HG03095 (cell line): ENCODE measurements around the gene SFMBT1.
A peak's percentile ranks its signal among the peaks of the same experiment; 100 is the strongest.

Experiments
- ATAC-seq: cut with Tn5 transposase; IDR thresholded peaks from one replicate; pipeline ENCODE4 v1.9.1; 2021; ENCODE audit warnings: moderate library complexity; ENCODE audit not compliant: unreplicated experiment

The SFMBT1 gene

DNA sequence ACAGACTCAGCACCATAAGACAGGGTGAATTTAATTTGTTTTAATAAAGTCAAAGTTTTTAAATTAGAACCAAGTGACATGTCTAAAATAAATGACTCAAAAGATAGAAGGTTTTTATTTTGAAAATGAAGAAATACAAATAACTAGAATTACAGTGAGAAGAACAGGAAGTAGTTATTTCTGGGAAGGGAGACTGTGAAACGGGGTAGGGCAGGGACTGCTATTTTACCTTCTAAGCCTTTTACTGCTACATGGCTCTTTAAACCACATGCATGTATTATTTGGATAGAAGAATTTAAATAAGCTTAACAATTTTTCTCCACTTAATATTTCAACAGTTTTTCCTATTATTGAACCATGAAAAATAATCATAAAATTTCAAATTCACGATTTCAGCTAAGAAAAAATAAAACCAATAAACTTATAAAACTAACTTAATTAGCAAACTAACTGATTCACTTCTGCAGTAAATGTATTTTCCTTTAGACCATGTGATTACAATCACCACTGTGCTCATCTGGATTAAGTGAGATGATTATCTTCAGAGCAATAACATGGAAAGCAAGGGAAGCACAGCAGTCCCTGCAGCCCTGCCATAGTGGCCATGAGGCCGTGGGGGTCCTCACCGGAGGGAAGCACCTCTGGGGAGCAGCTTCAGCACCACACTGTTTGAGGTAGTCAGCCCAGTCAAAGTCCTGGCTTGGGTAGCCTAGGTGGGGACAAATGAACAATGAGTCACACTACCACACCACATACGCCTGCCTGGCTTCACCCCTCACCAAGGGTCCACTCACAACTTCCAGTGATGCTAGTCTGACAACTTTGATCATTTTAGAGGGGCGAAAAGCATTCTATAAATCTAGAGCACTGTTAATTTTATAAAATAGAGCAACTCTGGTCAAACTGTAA lies 120.2 kb downstream of the SFMBT1 start:
- no peak for ATAC-seq

DNA sequence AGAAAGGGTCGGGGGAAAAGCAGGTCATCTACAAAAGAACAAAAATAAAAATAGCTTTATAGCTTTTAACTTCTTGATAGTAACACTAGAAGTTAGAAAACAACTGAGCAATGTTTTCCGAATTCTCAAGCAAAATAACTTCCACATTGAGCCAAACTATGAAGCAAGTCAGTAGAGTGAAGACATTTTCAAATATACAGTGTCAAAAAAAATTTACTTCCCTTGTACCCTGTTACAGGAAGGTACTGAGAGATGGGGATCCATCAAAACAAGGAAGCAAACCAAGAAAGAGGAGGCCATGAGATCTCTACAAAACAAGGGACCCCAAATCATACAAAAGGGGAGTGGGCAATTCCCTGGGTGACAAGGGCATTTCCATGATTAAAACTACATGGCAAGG lies 121.9 kb downstream of the SFMBT1 start:
- no peak for ATAC-seq

DNA sequence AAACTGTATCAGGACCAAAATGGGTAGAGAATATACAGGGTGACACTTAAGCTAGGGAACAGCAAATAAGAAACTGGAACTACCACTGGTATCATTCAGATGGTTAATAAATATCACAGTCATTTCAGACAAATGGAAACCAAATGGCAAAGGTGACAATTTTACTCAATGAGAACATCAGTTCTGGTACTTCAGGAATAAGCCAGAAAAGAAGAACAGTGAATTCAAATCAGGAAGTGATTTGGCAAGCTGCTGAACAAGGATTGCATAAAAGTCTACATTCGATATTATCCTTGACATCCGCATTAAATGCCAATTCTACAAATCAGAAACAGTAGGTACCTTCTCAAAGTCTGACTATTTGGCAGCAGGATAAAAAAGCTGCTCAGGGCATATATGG lies 125.0 kb downstream of the SFMBT1 start:
- ATAC-seq, result no peak

DNA sequence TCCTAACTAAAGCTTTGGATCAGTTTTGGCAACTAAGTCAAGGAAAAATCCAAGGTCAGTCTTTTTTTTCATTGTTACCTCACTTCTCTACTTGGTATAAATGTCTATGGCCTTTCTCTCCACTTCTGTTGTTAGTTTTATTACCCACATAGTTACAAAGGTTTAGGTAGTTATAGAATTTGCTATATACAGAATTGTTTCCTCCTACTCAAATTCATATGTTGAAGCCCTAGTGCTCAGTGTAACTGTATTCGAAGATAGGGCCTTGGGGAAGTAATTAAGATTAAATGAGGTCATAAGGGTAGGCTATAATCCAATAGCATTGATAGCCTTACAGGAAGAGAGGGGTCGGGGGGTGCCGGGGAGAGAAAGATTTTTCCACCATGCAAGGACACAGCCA lies 128.8 kb downstream of the SFMBT1 start:
- ATAC-seq, result no peak

DNA sequence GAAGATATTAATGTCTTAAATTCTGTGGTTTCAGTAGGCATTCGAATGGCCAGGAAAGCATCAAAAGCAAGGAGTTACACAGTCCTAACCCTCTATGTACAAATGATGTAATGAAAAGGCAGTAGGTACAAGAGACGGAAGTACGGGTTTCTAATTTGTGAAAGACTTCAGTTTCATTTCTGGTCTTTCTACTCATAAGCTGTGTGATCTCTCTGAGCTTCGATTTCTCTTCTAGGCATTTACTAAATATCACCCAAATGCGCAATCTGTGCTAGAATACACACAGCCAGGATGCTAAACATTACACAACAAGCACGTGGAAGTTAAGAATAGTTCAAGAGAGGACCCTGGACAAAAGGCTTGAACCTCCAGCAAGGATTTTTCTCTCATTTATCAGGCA lies 130.6 kb downstream of the SFMBT1 start:
- ATAC-seq, result no peak

DNA sequence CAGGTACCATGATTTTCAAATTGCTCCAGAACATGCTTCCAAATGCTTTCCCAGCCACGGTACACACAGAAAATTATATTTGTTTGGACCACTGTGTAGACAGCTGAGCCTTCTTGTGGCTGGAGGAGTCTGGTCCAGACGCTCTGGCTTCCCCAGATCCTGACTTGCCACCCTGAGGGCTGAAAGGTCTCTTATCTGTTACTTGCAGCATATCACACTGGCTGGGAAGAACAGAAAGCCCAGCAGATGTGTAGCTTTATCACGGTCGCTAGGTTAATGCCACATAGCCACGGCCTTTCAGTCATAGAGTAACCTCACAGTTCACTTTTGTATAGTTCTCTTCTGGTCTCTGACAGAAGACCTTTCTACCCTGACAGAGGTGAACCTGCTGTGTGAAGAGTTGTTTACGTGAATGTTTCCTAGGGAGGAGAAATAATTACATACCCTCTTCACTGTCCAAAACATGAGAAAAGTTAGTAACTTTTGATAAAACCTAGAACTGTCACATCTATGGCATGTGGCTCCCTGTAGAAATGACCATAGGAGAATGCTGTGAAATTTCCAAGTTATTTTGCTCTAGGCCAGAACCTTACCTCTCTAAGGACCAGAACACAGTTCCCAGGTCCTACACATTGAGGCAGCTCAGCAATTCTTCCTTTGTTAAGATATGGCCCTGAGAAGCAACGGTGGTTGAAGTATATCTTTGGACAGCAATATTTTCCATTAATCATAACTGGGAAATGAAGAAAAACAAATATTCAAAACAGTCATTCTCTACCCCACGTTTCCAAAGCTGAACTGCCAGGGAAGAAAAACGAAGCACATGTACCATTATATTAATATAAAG lies 132.8 kb downstream of the SFMBT1 start:
- ATAC-seq, result no peak

DNA sequence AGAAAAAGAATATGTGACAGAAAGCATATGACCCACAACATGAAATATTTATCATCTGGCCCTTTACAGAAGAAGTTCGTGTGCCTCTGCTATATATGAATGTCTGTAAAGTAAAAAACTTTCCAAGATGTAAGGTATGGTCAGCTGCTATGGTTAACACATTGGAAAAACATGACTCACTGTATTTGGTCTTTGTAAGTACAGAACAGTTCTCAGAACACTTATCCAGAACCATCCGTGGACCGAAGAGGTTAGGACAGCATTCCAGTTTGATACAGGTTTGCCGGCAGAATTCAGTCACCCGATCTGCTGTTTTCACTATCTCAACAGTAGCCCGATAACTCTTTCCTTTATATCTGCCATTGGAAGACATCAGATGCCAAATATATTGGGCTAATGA lies 135.1 kb downstream of the SFMBT1 start:
- ATAC-seq, result no peak

DNA sequence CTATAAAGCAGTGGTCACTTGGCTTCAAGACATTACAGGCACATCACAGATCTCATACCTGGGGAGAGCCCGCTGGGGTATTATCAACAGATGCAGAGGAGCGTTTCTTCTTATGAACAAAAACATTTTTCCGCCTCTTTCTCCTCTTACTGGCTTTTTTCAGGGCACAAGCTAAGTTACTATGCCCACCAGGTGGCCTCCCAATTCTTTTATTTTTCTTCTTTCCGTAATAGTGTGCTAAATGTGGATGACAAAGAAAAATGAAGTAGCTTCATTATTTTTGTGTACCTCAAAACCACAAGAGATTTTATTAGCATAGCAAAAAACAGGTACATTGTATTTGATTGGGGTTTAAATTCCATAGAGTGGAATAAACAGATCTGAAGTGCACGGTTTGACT lies 138.4 kb downstream of the SFMBT1 start:
- ATAC-seq, result no peak

DNA sequence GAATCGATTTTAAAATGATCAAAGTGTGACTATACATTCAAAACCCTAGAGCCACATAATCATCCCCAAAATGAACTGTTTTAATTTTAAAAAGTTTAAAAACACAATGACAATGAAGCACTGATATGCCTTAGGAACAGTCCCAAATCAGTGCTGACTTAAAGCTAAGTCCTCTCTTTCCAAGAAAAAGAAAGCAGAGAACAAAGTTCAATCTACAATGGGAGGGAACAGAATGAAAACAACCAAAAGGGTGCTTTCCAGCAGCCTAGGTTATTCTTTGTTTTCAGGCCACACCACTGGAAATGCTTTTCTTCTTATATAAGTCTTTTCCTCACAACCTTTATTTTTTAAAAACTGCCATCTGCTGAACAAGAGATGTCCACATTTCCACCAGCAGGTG lies 141.3 kb downstream of the SFMBT1 start:
- ATAC-seq, result no peak

DNA sequence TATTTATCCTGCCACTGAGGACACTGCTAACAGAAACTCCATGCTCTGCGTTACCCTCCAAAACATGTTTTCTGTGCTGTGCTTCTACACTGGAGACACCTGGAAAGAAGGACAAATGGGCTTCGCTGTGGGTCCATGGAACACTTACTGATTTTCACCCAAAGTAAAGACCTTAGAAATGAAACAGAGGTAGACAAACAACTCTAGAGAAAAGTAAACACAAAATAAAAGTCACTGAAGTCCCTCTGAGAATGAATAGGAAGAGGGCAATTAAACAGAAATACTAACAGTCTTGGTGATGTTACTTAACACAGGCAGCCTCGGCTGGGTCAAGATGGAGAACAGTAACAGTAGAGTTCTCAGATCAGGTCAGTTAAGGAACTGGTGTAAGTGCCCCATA lies 141.9 kb downstream of the SFMBT1 start:
- no peak for ATAC-seq

DNA sequence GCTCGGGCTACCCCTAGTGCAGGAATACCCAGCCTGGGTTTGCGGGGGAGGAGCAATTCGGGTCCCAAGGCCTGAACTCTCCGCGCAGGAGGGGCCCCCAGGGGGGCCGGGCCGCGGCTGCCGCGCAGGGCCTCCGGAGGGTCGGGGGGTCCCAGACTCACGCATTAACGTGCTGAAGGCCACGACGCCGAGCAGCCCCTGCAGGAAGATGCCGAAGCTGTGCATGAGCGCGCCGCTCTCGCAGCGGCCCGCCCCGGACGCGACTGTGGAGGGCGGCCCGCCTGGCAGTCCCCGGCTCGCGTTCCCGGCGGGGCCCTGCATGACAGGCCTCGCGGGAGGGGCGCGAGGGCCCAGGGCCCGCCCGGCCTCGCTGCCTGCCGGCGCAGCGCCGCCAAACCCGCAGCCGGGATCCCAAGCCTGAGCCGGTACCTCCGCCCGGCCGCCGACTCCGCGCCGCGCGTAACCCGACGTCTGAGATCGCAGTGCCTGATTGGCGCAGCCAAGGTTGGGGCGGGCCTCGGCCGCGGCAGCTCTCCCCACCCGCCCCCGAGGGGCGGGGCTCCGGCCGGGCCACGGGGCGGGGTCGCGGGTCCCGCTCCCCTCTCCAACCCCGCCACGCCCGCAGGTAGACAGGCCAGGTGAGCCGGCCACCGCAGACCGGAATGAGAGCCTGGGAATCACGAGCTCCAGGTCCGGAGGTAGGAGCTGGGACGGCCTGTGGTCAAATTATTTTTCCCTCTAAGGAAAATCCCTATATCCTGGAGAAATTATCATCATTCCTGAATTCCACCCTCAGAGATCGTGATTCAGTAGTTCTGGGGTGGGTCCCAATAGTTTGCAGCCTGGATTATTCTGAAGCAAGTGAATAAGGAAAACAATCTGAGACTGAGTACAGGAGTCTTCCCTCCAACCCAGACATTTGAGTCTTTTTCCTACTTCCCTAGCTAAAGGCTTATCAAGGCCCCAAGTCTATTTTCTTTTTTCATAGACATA lies 148.4 kb downstream of the SFMBT1 start, which contains the start of gene STIMATE:
TSS of gene STIMATE (minus strand) at position 419 of the 993 bp plus-strand sequence. CDS start at position 321, 98 bp downstream.
- ATAC-seq, result peak; percentile 93

DNA sequence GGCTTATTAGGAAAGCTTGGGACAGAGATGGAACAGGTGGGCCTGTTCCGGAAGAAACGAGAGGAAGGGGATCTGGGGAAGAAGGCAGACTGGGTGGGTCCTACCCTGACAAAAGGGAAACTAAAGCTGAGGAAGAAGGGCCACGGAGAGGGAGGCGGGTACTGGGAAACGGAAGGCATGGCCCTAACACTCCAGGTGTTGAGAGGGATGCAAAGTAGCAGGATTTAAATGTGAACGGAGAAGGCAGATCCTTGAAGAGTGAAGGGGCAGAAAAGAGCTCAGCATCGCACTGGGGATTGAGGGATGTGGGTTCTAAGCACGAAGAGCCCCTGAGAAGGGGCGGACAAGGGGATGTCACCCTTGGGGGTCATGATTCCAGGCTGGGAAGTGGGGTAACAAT lies 149.3 kb downstream of the SFMBT1 start:
- no peak for ATAC-seq

DNA sequence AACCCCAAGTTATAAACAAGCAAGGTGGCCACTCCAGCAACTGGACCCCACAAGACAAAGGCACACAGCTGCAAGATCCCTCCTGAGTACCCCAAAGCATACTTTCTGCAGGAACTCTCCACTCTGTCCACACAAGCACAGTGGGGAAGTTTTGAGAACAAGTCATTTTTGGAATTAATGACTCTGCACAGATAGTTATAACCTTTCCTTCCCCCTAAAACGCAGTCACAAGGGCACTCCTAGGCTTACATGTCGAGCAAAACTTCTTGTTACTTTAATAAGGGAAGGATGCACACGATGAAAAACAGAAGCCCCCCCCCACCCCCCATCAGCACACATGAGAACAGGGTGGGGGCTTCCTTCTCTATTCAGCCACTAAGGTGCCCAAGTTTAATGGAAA lies 149.7 kb downstream of the SFMBT1 start:
- ATAC-seq, result no peak

DNA sequence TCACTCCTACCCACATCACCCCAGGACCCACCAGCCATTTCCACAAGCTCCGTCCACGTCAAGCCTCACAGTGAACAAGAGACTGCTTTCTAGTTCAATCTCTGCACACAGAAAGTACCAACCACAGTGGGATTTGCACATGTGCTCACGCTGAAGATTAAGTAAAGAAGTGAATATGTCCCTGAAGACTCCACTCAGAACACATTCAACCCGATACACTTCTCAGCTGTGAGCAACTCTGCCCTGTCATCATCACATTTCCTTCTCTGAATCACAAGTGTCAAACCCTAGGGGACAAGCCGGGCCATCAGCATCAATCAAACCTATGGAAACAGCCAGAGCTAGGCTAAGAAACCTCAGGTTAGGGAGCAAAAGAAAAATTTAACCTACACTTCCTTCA lies 150.5 kb downstream of the SFMBT1 start:
- no peak for ATAC-seq

DNA sequence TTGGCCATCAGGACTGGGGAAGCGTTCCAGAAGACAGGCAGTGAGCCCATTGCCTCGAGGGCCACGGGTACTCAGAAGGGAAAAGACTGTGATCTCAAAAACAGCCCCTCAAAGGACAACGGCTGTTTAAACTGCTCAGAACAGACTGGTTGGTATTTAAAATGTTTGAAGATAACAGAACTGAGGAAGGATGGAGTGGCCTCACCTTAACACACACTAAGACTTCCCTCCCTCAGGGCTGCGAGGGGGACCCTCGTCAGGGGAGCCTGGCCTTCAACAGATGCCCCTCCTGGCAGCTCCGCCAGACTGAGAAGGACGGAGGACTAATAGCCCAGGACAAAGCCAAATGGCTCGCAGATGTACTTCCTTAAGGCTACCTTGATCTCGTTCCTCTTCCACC lies 151.1 kb downstream of the SFMBT1 start:
- ATAC-seq, result no peak

DNA sequence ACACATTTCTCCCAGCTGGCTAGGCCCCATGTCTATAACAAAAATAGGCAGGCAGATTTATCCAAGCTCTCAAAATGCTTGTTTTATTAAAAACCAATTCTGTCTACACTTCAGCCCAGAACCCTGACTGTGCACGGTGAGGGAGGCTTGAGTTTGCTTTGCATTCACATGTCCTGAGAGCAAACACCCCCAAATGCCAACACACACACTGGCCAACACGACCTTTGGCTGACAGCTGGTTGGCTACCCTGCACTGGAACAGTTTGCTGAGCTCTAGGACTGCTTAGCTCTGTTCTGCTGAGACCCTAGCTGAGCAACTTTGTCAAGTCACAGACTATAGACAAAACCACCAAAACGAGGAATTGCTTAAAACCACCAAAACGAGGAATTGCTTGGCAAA lies 152.2 kb downstream of the SFMBT1 start:
- ATAC-seq, result no peak

DNA sequence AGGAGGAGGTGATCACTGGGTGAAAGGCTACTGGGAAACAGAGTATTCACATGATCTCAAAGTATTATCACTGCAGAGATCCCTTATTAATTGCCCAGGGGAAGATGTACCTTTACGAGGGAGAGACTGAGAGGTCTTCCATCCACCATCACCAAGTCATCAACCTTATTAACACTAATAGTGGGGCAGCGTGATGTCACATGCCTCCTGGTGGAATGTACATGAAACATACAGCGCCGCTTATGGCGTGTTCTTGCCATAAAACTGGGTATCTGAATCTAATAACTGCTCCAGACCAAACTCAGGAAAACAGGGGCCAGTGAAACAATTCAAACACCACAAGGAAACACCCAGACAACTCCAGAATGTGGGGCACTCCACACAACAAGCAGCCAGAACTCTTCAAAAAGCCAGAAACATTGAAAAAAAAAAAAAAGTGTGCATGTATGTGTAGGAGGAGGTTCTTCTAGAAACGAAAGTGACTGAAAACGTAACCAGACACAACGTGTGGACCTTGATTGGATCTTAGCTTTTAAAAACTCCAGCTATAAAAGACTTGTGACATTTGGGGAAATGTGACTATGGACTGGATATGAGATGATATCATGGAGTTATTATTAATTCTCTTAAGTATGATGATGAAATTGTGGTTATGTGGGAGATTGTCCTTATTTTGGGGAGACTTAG lies 153.1 kb downstream of the SFMBT1 start:
- no peak for ATAC-seq

DNA sequence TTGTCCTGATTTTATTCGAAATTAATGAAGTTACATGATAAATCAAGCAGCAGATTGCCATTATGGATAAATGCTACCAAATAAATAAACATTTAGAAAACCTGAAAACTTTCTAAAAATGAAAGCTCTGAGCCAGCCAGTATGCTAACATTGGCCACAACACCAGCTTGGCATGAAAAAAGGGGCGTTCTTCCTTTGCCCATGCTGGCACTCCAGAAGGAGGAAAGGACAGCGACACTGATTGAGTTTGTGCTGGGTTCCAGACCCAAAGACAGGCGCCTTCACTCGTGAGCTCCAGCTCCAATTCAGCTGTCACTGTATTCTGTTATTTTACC lies 153.6 kb downstream of the SFMBT1 start:
- no peak for ATAC-seq

DNA sequence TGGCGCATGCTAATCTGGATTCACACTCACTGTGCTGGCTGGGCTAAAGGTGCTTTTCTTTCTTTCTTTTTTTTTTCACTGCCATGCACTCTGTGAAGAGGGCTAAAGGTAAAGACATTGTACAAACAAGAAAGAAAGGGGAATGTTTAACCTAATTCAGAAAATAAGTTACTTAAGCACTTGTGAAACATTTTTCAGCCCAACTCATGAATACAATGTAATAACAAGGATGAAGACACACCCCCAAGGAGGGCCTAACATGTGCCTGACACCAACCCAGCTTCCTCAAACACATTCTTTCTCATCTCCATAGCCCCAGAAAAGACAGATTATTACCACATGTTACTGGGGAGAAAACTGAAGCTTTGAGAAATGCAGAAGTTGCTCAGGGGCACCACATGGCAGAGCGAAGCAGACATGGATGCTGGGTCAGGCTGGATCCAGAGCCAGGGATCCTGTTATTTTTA lies 154.2 kb downstream of the SFMBT1 start:
- ATAC-seq, result no peak

DNA sequence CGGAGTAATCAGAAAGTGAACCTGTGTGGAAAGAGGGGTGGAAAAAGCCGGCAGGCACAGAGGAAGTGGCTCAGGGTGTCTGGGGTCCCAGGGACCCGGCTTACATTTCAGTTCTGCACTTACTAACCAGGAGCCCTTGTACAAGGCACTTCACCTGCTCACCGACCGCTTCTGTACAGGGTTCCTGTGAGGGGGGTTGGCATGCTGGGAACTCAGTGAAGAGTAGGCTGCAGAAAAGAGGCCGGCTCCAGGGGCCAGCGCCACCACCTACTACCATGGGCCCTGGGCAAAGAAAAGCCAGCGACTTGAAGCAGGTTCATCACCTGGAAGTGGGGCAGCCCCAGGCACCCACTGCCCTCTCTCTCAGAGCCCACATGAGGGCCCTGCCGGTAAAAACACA lies 154.7 kb downstream of the SFMBT1 start:
- ATAC-seq, result no peak
